A673 (cell line): ENCODE measurements around the gene PTTG2. TPM values are rescaled to one million over a fixed set of nuclear protein-coding genes. Genes with fewer than 3 reads are reported as not detected.

Experiments
- BruUV-seq: library from RNA; stranded (reverse); fragments of 400-500 nt; replicated peaks from 2 replicates; lab custom pipeline; 2021; lab: Mats Ljungman, UMichigan
- CTCF ChIA-PET: fragments of 300-600 bp; sonication (Branson Sonifier 250); formaldehyde crosslinking; loops from one replicate; lab custom pipeline; 2022; ENCODE audit warnings: antibody characterized with exemption; lab: Charles Lee
- POLR2A ChIA-PET: fragments of 300-600 bp; sonication (Branson Sonifier 250); formaldehyde crosslinking; loops from one replicate; lab custom pipeline; 2022; ENCODE audit warnings: antibody characterized with exemption; ENCODE audit not compliant: low non-redundant PET; lab: Charles Lee
- DNase-seq: peaks from one replicate; pipeline ENCODE4 v3.0.0-alpha.2; 2015; ENCODE audit warnings: low spot score
- H3K27ac ChIP-seq: fragments of 200-600 bp; sonication (generic); 2 replicates; pipeline ENCODE4 v1.5.1; 2016; ENCODE audit warnings: mixed run types, low read depth, mild to moderate bottlenecking, mixed read lengths, antibody characterized with exemption, low read length; ENCODE audit not compliant: poor library complexity, severe bottlenecking
- H3K27me3 ChIP-seq: fragments of 200-600 bp; sonication (generic); replicated peaks from 2 replicates; pipeline ENCODE4 v1.6.1; 2017; ENCODE audit warnings: mixed run types, low read depth, mild to moderate bottlenecking, mixed read lengths, antibody characterized with exemption, low read length; ENCODE audit not compliant: insufficient read depth, poor library complexity
- H3K36me3 ChIP-seq: fragments of 200-600 bp; sonication (generic); 2 replicates; pipeline ENCODE4 v1.6.1; 2016; ENCODE audit warnings: mixed run types, mild to moderate bottlenecking, mixed read lengths, antibody characterized with exemption, low read length; ENCODE audit not compliant: insufficient read depth, poor library complexity, severe bottlenecking
- H3K4me1 ChIP-seq: fragments of 200-600 bp; sonication (generic); 2 replicates; pipeline ENCODE4 v1.6.1; 2017; ENCODE audit warnings: mixed run types, mild to moderate bottlenecking, mixed read lengths, antibody characterized with exemption, low read length; ENCODE audit not compliant: insufficient read depth, poor library complexity, severe bottlenecking
- H3K4me3 ChIP-seq: fragments of 200-600 bp; sonication (generic); 2 replicates; pipeline ENCODE4 v1.5.1; 2016; ENCODE audit warnings: low read depth, mixed run types, mild to moderate bottlenecking, mixed read lengths, low read length; ENCODE audit not compliant: poor library complexity, severe bottlenecking
- H3K9me3 ChIP-seq: fragments of 200-600 bp; sonication (generic); 2 replicates; pipeline ENCODE4 v1.6.1; 2016; ENCODE audit warnings: mixed run types, low read depth, mild to moderate bottlenecking, mixed read lengths, antibody characterized with exemption, low read length; ENCODE audit not compliant: poor library complexity, severe bottlenecking
- CTCF ChIP-seq: fragments of 300-800, 200-600 bp; sonication (generic); conservative IDR thresholded peaks from 2 replicates; pipeline ENCODE4 v1.5.1; 2017; ENCODE audit warnings: low read depth, mild to moderate bottlenecking, antibody characterized with exemption, low read length, moderate library complexity, mixed read lengths
- EZH2 ChIP-seq: fragments of 200-600 bp; sonication (generic); IDR thresholded peaks from 2 replicates; pipeline ENCODE4 v1.6.1; 2017; ENCODE audit warnings: borderline replicate concordance, low read depth, mild to moderate bottlenecking, mixed read lengths, antibody characterized with exemption, low read length; ENCODE audit not compliant: poor library complexity, severe bottlenecking
- intact Hi-C: fragments of 100-400 bp; cut with micrococcal nuclease; formaldehyde crosslinking; loops from one replicate; pipeline ENCODE4 v1.10.0; 2022; ENCODE audit not compliant: unreplicated experiment
- total RNA-seq: library from RNA; stranded (reverse); gene quantifications from 2 replicates; pipeline ENCODE4 v1.2.3, GENCODE V29; 2021

The PTTG2 gene
- total RNA-seq, 1 experiment from 2014 or later = not detected

- H3K4me1 ChIP-seq = peaks cover 8% of the 10 kb centered on the region
- CTCF ChIA-PET = no interaction called here
- no peaks in the 10 kb centered on the region for H3K36me3 ChIP-seq
- no peak overlapping the region for H3K27ac ChIP-seq
- no peaks in the 10 kb centered on the region for H3K9me3 ChIP-seq
- intact Hi-C loops = loop anchor here (10.0 kb wide), 1 partner anchor 172 kb away; no protein-coding TSS in a partner anchor
- H3K27me3 ChIP-seq = no peaks in the 10 kb centered on the region
- peak; percentile 69 for DNase-seq
- H3K4me3 ChIP-seq = peak overlapping the region; percentile 82
- TF ChIP-seq CTCF (no peak), EZH2 (no peak)
- BruUV-seq = no TSS peak
- POLR2A ChIA-PET = no interaction called here
Measured at GRCh38 chr4:37976991-37977470, 16.8 kb downstream of the PTTG2 start.

- peaks cover 8% of the 10 kb centered on the region for H3K4me1 ChIP-seq
- no peaks in the 10 kb centered on the region for H3K36me3 ChIP-seq
- peak overlapping the region; percentile 58 for H3K27ac ChIP-seq
- DNase-seq = peak; percentile 63
- H3K9me3 ChIP-seq = no peaks in the 10 kb centered on the region
- intact Hi-C loops = loop anchor here (10.0 kb wide), 1 partner anchor 173 kb away; no protein-coding TSS in a partner anchor
- POLR2A ChIA-PET = no interaction called here
- CTCF ChIA-PET = no interaction called here
- no TSS peak for BruUV-seq
- no peaks in the 10 kb centered on the region for H3K27me3 ChIP-seq
- H3K4me3 ChIP-seq = peak overlapping the region; percentile 82
- TF ChIP-seq EZH2 (no peak), CTCF (peak; percentile 64)
Measured at GRCh38 chr4:37977471-37978247, 17.5 kb downstream of the PTTG2 start.

DNA sequence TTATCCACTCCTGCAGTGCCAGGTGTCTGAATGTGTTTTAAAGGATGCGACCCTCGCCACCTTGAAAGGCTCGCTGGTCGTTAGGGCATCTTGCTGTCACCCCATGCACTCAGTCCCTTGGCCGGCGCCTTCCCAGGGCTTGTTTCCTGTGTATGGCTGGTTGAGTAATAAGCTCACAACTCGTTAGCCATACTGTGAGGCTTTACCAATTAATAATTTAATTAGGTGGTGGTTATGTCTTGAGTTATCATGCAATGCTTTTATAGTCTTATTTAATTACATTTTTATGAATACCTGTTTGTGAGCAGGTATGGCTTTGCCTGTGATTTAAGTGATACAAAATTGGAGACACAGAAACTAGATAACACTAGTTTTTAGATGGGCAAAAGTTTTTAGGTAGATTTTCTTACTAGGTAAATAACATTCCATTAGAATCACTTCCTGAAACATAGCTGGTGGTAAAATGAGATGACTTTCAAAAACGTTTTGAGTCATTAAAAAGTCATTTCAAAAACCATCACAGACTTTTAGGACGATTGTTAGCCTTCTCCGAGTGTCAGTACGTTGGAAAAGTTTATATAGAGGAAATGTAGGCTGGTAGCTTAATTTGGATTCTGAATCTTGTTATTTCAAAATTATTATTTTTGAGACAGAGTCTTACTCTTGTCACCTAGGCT, 18.2 kb downstream of the PTTG2 start:
- no peak overlapping the region for H3K27ac ChIP-seq

More for the DNA sequence above, 18.2 kb downstream of the PTTG2 start:
- no TSS peak for BruUV-seq
- H3K27me3 ChIP-seq = no peaks in the 10 kb centered on the region
- POLR2A ChIA-PET = no interaction called here
- peaks cover 8% of the 10 kb centered on the region for H3K4me1 ChIP-seq
- peak overlapping the region; percentile 82 for H3K4me3 ChIP-seq
- CTCF ChIA-PET = no interaction called here
- TF ChIP-seq CTCF (no peak), EZH2 (no peak)
- DNase-seq = peak; percentile 3
- intact Hi-C loops = loop anchor here (10.0 kb wide), 1 partner anchor 174 kb away; no protein-coding TSS in a partner anchor
- H3K36me3 ChIP-seq = no peaks in the 10 kb centered on the region
- no peaks in the 10 kb centered on the region for H3K9me3 ChIP-seq
